Activated T-cell treated with anti-CD3 and anti-CD28 coated beads for 4 hours (primary cell): ENCODE measurements around the gene LYZL2.
"Not testable (repeated sequence)": the region's sequence is repeated elsewhere in the genome, so short reads cannot be mapped to it uniquely, and the experiment has no call there.

Experiments
- DNase-seq: peaks from one replicate; pipeline ENCODE4 v3.0.0-alpha.2; 2020

Gene LYZL2

GRCh38 chr10:30629653-30630052 lies at the start of gene LYZL2:
TSS of gene LYZL2 (minus strand) at chr10:30629753. CDS start at chr10:30626915, 2,838 bp downstream.
- DNase-seq, result no peak

- not testable (repeated sequence) for DNase-seq
Measured at GRCh38 chr10:30677616-30678015, 48.1 kb upstream of the LYZL2 start.

GRCh38 chr10:30677146-30677545 lies 47.6 kb upstream of the LYZL2 start:
- not testable (repeated sequence) for DNase-seq

- no peak for DNase-seq
Measured at GRCh38 chr10:30675791-30676718, 46.5 kb upstream of the LYZL2 start.

GRCh38 chr10:30674796-30675195 lies 45.2 kb upstream of the LYZL2 start:
- no peak for DNase-seq

- not testable (repeated sequence) for DNase-seq
Measured at GRCh38 chr10:30673262-30673661, 43.7 kb upstream of the LYZL2 start.

GRCh38 chr10:30672338-30672737 lies 42.8 kb upstream of the LYZL2 start:
- not testable (repeated sequence) for DNase-seq

GRCh38 chr10:30671026-30671616 lies 41.6 kb upstream of the LYZL2 start:
- peak; percentile 21 for DNase-seq

- not testable (repeated sequence) for DNase-seq
Measured at GRCh38 chr10:30667982-30668381, 38.4 kb upstream of the LYZL2 start.

- not testable (repeated sequence) for DNase-seq
Measured at GRCh38 chr10:30663403-30663802, 33.9 kb upstream of the LYZL2 start.

GRCh38 chr10:30662814-30663213 lies 33.3 kb upstream of the LYZL2 start:
- no peak for DNase-seq

- not testable (repeated sequence) for DNase-seq
Measured at GRCh38 chr10:30660314-30660713, 30.8 kb upstream of the LYZL2 start.

- no peak for DNase-seq
Measured at GRCh38 chr10:30656233-30656632, 26.7 kb upstream of the LYZL2 start.

GRCh38 chr10:30655001-30655400 lies 25.4 kb upstream of the LYZL2 start:
- not testable (repeated sequence) for DNase-seq

GRCh38 chr10:30651470-30652397 lies 22.2 kb upstream of the LYZL2 start:
- not testable (repeated sequence) for DNase-seq

GRCh38 chr10:30647089-30647488 lies 17.5 kb upstream of the LYZL2 start:
- DNase-seq, result no peak

GRCh38 chr10:30645340-30645827 lies 15.8 kb upstream of the LYZL2 start:
- DNase-seq, result no peak

- not testable (repeated sequence) for DNase-seq
Measured at GRCh38 chr10:30644408-30644861, 14.9 kb upstream of the LYZL2 start.

- not testable (repeated sequence) for DNase-seq
Measured at GRCh38 chr10:30643557-30644199, 14.1 kb upstream of the LYZL2 start.

GRCh38 chr10:30642856-30643255 lies 13.3 kb upstream of the LYZL2 start:
- DNase-seq, result not testable (repeated sequence)

GRCh38 chr10:30639946-30640786 lies 10.6 kb upstream of the LYZL2 start:
- no peak for DNase-seq
